ENCODE measurements around the gene SLX4IP.

DNA sequence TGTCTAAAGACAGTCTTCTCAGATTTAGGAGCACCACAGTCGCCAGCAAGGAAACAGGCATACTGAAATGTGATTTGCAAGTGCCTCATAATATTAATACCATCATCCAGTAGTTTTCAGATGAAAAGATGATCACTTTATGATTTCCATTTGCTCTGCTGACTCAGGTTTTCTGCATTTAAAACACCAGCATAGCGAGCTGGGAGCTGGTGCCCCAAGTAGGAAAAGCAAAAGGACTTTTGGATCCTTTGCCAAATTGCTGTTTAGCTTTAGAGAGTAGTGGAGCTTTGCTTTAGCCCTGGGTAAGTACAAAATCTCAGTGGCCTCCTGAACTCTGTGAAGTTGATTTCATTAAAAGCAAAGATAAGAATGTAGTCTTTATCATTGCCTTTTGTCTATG, 160.2 kb downstream of the SLX4IP start:
- TF ChIP-seq, protein P1, sequence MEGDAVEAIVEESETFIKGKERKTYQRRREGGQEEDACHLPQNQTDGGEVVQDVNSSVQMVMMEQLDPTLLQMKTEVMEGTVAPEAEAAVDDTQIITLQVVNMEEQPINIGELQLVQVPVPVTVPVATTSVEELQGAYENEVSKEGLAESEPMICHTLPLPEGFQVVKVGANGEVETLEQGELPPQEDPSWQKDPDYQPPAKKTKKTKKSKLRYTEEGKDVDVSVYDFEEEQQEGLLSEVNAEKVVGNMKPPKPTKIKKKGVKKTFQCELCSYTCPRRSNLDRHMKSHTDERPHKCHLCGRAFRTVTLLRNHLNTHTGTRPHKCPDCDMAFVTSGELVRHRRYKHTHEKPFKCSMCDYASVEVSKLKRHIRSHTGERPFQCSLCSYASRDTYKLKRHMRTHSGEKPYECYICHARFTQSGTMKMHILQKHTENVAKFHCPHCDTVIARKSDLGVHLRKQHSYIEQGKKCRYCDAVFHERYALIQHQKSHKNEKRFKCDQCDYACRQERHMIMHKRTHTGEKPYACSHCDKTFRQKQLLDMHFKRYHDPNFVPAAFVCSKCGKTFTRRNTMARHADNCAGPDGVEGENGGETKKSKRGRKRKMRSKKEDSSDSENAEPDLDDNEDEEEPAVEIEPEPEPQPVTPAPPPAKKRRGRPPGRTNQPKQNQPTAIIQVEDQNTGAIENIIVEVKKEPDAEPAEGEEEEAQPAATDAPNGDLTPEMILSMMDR (IDR thresholded peaks at IDR 0.05): no peak
- TF ChIP-seq POLR2A (IDR thresholded peaks at IDR 0.05) (no peak), EP300 (IDR thresholded peaks at IDR 0.05) (no peak)

Measured in gastroesophageal sphincter (tissue), 3 donors.